ACHN (cell line): ENCODE measurements around the gene FARS2.

Experiments used
- DNase-seq: peaks from one replicate; pipeline ENCODE4 v3.0.0-alpha.2; 2015
- in situ Hi-C: cut with HindIII; loops from 2 replicates; pipeline ENCODE4 v1.10.0; 2017; ENCODE audit warnings: low sequenced_read_pairs, low pct_ligation_motif_present, low pct_unique_long_range_greater_than_20kb

Gene FARS2

DNA sequence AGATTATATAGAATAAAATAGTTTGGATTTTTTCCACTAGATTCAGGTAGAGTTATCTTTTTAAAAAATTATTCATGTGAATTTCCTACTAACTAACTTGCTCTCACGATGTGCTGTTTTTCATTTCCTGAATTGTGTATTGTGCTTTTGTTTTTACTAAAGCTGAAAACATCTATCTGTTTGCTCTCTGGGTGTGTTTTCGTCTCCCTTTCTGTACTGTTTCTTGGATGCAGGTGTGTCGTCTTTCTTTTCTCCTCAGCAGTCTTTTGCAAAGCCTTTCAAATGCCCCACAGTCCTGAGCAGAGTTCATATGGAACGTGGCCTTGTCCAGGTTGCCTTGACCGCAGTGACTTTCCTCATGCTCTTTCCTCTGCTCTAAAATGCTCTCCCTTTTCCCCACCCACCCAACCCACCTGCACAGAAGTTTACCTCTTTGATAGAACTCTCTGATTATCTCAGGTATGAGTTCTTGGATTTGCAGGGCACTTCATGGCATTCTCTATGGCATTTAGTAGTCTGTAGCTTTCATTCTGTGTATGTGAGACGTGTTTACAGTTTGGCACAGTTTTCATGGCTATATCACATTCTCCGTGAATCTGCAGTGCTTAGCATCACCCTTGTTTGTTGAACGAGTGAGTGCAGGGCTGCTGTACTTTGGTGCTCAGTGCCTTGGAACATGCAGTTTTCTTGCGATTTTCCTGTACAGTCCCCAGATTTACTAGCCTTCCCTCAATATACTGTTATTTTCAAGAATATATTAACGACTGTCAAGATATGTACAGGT, 77.1 kb downstream of the FARS2 start:
- no peak for DNase-seq
- in situ Hi-C loops = no loop called here

DNA sequence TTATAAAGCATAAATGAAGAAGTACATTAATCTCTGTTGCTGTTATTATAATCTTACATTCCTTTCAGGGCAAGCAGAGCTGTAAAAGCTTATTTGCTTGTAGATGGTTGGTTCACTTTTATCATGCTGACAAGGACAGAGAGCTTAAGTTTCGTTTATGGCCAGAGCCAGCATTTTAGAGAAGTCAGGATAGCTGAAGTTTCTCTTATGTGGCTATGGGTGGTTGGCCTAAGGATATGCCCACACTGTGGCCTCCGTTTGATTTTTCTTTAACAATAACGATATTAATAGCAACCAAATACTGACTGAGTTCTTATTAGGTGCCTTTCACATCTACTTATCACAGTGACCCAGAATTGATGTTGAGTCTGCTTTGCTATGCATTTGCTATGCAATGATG, 78.5 kb downstream of the FARS2 start:
- in situ Hi-C loops = no loop called here

DNA sequence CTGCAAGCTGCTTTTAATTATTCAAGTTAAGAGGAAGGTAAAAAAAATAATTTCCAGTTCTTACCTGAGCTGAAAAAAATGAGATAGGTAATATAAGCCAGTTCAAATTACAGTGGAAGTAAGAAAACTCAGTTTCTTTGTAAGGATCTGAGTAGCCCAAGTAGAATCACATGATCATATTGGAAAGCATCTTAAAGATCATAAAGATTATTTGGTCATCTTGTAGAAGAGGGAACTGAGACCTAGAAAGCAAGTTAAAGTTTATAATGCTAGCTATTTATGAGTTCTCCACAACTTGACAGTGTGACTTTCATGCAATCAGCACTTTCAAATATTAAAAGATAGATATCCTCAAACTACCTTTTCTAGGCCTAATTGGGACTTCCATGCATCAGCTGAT, 80.5 kb downstream of the FARS2 start:
- DNase-seq = no peak
- in situ Hi-C loops = no loop called here

More for the DNA sequence above, 78.5 kb downstream of the FARS2 start:
- no peak for DNase-seq

- in situ Hi-C loops = no loop called here
- DNase-seq = no peak
Measured at GRCh38 chr6:5343998-5344397, 82.7 kb downstream of the FARS2 start.

- in situ Hi-C loops = no loop called here
- no peak for DNase-seq
Measured at GRCh38 chr6:5345324-5345723, 84.0 kb downstream of the FARS2 start.

GRCh38 chr6:5351552-5352210, 90.4 kb downstream of the FARS2 start:
- DNase-seq = no peak
- in situ Hi-C loops = no loop called here

- DNase-seq = no peak
- in situ Hi-C loops = no loop called here
Measured at GRCh38 chr6:5353971-5354370, 92.7 kb downstream of the FARS2 start.

DNA sequence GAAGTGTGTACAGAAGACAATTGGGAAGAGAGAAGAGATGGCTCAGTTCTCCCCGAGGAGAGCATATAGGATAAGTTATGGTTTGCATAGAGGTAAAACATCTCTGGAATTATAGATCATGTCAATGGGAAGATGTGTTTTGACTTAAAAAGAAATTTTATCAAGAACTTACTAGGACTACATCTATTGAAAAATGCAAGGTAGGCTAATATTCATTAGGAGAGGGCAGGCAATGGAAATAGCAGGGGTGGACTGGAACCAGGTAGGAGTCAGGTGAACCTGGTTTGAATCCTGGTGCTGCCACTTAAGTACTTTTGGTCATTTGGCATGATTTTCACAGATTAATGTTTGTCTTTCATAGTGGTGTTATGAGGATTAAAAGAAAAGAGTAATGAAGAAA, 96.2 kb downstream of the FARS2 start:
- no peak for DNase-seq
- in situ Hi-C loops = no loop called here

GRCh38 chr6:5359417-5359816, 98.1 kb downstream of the FARS2 start:
- no peak for DNase-seq
- in situ Hi-C loops = no loop called here

- DNase-seq = no peak
- in situ Hi-C loops = no loop called here
Measured at GRCh38 chr6:5361396-5361795, 100.1 kb downstream of the FARS2 start.

GRCh38 chr6:5365436-5366195, 104.3 kb downstream of the FARS2 start:
- in situ Hi-C loops = no loop called here
- no peak for DNase-seq

DNA sequence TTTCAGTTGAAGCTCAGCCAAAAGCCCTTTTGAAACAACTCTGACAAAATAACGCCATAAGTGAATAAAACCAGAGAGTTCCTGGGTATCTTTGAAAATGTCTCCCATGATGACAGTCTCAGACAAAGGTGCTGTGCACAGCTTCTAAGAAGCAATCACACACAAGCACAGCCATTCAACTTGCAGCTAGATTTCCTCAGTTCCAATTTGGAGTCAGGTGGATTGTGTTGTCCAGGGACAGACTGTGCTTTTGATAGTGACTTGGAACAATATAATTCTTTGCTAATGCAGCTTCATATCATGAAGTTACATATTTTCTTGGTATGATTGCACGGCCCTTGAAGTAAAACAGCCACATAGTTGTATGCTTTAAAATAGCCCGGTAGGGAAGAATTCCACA, 105.6 kb downstream of the FARS2 start:
- no peak for DNase-seq

DNA sequence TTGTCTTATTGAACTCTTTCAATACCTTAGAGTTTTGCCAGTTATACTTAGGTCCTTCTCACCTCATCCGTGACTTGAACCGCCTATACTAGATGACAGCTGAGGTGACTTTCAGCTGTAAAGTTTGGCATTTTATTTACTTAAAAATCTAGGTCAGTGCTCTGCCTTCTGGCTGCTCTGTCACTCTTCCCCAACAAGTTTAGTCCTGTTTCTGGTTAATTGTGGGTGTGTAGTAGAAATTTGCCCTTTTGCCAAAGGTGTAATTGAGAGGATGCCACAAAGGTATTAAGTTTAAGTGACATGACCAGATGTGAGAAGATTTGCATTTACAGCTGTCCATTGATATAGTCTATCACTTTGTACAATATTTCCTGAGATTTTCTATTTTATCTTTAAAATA, 106.2 kb downstream of the FARS2 start:
- DNase-seq = no peak
- in situ Hi-C loops = no loop called here

More for the DNA sequence above, 105.6 kb downstream of the FARS2 start:
- in situ Hi-C loops = no loop called here

- DNase-seq = no peak
- in situ Hi-C loops = no loop called here
Measured at GRCh38 chr6:5373430-5373829, 112.1 kb downstream of the FARS2 start.

DNA sequence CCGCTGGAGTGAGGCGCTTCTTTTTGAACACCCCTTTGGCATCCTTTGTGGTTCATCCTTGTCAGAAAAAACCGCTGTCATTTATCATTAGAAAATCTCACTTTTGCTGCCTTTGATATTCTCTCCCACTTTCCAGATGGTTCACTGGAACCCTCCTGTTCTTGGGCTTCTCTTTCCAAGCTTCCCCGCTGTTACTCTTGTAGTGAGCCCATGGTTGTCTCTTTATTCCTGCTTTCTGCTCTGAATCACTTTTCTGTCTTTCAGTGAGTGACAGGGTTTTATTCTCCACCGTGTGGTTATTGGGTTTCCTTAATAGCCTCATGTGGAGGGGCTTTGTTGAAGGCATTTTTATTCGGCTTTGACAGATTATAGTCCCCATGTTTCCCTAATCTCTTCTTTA, 117.0 kb downstream of the FARS2 start:
- DNase-seq = no peak
- in situ Hi-C loops = no loop called here

- in situ Hi-C loops = loop anchor here (10.0 kb wide), 1 partner anchor 235 kb away; no protein-coding TSS in a partner anchor
- DNase-seq = peak; percentile 48
Measured at GRCh38 chr6:5379647-5380242, 118.4 kb downstream of the FARS2 start.

DNA sequence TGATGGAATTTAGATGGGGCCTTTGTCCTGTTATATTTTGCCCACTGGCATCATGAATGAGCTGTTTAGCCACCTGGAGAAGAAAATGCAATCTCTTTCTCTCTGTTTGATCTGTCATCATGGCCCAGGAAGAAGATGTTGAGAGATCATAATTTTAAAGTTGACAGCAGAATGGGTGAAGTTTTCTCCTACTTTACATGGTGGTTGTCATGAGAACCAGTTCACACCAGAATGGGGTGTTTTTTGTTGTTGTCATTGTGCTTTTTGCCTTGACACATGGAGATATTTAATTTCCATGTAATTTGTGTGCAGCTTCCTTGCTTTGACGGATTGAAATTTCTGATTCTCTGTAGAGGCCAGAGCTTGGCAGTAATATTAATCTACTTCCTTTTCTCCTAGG, 122.5 kb downstream of the FARS2 start:
- DNase-seq = no peak
- in situ Hi-C loops = loop anchor here (10.0 kb wide), 1 partner anchor 239 kb away; no protein-coding TSS in a partner anchor

DNA sequence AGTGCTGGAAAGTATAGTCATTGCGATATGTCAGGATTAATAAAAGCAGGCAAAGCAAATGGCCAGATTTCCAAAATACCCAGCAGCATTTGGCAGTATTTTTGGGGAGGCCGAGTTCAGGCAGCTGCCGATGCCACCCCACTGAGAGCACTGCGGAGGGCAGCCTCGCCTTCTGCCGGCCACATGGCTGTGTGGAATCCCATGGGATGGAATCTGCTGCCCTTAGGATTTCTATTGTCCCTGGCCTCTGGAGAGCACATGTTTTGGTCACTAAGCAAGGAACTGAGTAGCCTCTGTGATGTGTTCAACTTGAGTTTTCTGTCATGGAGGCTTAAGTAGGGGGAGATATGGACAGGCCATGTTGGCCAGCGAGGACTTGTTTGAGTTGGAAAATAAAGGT, 123.0 kb downstream of the FARS2 start:
- no peak for DNase-seq
- in situ Hi-C loops = loop anchor here (10.0 kb wide), 1 partner anchor 239 kb away; no protein-coding TSS in a partner anchor

- no peak for DNase-seq
- in situ Hi-C loops = loop anchor here (10.0 kb wide), 1 partner anchor 244 kb away; no protein-coding TSS in a partner anchor
Measured at GRCh38 chr6:5388326-5388725, 127.0 kb downstream of the FARS2 start.
